Iris pigment epithelial cell (primary cell): ENCODE measurements around the gene REPS2.
A peak's percentile ranks its signal among the peaks of the same experiment; 100 is the strongest.

Experiments
- DNase-seq: peaks from one replicate; pipeline ENCODE4 v3.0.0-alpha.2; 2011; ENCODE audit warnings: low read depth

REPS2 gene

GRCh38 chrX:17005712-17006368 is 59.4 kb downstream of the REPS2 start:
- peak; percentile 3 for DNase-seq

GRCh38 chrX:17007134-17007768 is 60.8 kb downstream of the REPS2 start:
- peak; percentile 23 for DNase-seq

- DNase-seq, result no peak
These were observed 63.6 kb downstream of the REPS2 start for GRCh38 chrX:17009856-17010625.

- no peak for DNase-seq
These were observed 66.0 kb downstream of the REPS2 start for GRCh38 chrX:17012465-17012864.

GRCh38 chrX:17014216-17014615 is 67.8 kb downstream of the REPS2 start:
- DNase-seq, result no peak

- DNase-seq, result no peak
These were observed 70.7 kb downstream of the REPS2 start for GRCh38 chrX:17017134-17017533.

GRCh38 chrX:17020356-17020755 is 73.9 kb downstream of the REPS2 start:
- DNase-seq, result no peak

GRCh38 chrX:17020851-17021821 is 74.7 kb downstream of the REPS2 start:
- DNase-seq, result no peak

- DNase-seq, result peak; percentile 66
These were observed 75.6 kb downstream of the REPS2 start for GRCh38 chrX:17021851-17022604.

GRCh38 chrX:17023661-17024060 is 77.2 kb downstream of the REPS2 start:
- no peak for DNase-seq

- DNase-seq, result no peak
These were observed 78.4 kb downstream of the REPS2 start for GRCh38 chrX:17024886-17025285.

GRCh38 chrX:17025621-17026302 is 79.3 kb downstream of the REPS2 start:
- no peak for DNase-seq

GRCh38 chrX:17027931-17028330 is 81.5 kb downstream of the REPS2 start:
- no peak for DNase-seq

- no peak for DNase-seq
These were observed 81.9 kb downstream of the REPS2 start for GRCh38 chrX:17028356-17028755.

- no peak for DNase-seq
These were observed 83.6 kb downstream of the REPS2 start for GRCh38 chrX:17030092-17030491.

GRCh38 chrX:17030580-17031270 is 84.3 kb downstream of the REPS2 start:
- DNase-seq, result peak; percentile 41

GRCh38 chrX:17031827-17032226 is 85.4 kb downstream of the REPS2 start:
- DNase-seq, result no peak

GRCh38 chrX:17032351-17032750 is 85.9 kb downstream of the REPS2 start:
- peak; percentile 65 for DNase-seq

- no peak for DNase-seq
These were observed 86.8 kb downstream of the REPS2 start for GRCh38 chrX:17033225-17033624.

GRCh38 chrX:17035111-17035510 is 88.7 kb downstream of the REPS2 start:
- no peak for DNase-seq
